PC-3 (cell line): ENCODE data around the gene LGR4.

ENCODE experiments used
- EZH2 ChIP-seq: fragments of 300-600 bp; sonication (generic); IDR thresholded peaks from one replicate; pipeline ENCODE4 v1.6.1; 2017; ENCODE audit warnings: antibody characterized with exemption, mild to moderate bottlenecking, low read length; ENCODE audit not compliant: unreplicated experiment
- EZH2phosphoT487 ChIP-seq: fragments of 300-600 bp; sonication (generic); IDR thresholded peaks from 2 replicates; pipeline ENCODE4 v1.6.1; 2018; ENCODE audit warnings: mild to moderate bottlenecking, antibody characterized with exemption, low read length, borderline replicate concordance
- TF ChIP-seq, protein P1 (sequence below): fragments of 300-600 bp; sonication (generic); conservative IDR thresholded peaks from 2 replicates; pipeline ENCODE4 v1.5.1; 2017; ENCODE audit warnings: antibody characterized with exemption, low read depth, mild to moderate bottlenecking, low read length

DNA sequence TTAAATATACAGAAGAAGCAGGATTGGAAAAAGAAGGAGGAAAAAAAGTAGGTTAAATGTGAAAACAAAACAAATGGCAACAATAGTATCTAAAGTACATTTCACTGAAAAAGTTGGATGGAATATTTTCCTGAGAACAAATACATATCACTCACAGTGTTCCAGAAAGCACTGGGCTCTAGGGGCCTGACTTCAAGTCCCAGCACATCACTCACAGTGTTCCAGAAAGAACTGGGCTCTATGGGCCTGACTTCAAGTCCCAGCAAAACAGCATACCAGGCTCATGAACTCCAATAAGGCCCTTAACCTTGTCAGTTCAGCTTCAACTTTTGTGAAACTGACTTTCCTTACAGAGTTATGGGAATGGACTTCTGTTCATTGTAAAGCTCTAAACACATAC is 63.5 kb downstream of the LGR4 start:
- TF ChIP-seq, protein P1, sequence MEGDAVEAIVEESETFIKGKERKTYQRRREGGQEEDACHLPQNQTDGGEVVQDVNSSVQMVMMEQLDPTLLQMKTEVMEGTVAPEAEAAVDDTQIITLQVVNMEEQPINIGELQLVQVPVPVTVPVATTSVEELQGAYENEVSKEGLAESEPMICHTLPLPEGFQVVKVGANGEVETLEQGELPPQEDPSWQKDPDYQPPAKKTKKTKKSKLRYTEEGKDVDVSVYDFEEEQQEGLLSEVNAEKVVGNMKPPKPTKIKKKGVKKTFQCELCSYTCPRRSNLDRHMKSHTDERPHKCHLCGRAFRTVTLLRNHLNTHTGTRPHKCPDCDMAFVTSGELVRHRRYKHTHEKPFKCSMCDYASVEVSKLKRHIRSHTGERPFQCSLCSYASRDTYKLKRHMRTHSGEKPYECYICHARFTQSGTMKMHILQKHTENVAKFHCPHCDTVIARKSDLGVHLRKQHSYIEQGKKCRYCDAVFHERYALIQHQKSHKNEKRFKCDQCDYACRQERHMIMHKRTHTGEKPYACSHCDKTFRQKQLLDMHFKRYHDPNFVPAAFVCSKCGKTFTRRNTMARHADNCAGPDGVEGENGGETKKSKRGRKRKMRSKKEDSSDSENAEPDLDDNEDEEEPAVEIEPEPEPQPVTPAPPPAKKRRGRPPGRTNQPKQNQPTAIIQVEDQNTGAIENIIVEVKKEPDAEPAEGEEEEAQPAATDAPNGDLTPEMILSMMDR: no peak
- TF ChIP-seq EZH2 (no peak), EZH2phosphoT487 (no peak)
